Neural progenitor cell (in vitro differentiated cells): ENCODE data around the gene KAT14.

ENCODE experiments used
- EZH2 ChIP-seq: fragments of 200-600 bp; sonication (generic); IDR thresholded peaks from 2 replicates; pipeline ENCODE4 v1.6.1; 2017; ENCODE audit warnings: antibody characterized with exemption, mild to moderate bottlenecking, moderate library complexity
- EZH2phosphoT487 ChIP-seq: fragments of 200-600 bp; sonication (generic); IDR thresholded peaks from 2 replicates; pipeline ENCODE4 v1.6.1; 2017; ENCODE audit warnings: antibody characterized with exemption
- TF ChIP-seq, protein P1 (sequence below): fragments of 200-600 bp; sonication (generic); IDR thresholded peaks from 2 replicates; pipeline ENCODE4 v1.5.1; 2017; ENCODE audit warnings: antibody characterized with exemption, mild to moderate bottlenecking

DNA sequence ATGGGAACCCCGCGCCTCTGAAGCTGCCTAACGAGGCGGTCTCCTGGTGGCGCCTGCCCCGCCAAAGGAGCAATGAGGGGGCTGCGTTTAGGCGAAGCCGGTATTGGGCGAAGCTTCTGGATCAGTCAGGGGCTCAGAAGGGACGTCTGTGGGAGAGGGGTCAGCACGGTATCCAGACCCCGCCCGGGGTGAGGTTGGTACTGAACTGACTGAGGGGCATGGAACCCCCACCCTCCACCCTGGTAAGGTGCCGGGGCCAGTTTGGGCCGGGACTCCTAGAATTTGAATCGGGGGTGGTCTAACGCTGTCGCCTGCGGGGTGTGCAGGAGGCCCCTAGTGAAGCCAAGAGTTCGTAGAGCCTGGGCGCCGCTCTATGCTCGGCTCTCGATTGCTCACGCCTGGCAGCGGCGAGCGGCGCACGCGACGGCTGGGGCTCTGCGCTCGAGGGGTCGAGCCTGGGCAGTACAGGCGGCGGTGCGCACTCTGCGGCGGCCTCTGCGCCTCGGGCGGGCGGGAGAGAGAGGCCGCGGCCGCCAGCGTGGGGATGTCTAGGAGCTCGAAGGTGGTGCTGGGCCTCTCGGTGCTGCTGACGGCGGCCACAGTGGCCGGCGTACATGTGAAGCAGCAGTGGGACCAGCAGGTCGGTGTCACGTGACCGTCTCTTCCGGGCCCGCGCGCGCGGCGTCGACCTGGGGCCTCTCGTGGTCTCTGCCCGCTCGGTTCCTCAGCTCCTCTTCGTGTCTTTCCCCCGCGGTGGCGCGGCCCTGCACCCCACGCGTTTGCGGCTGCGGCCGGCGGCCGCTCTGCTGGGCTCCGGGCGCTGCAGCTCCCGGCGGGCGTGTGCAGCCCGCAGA, at the start of gene KAT14, which contains the start of gene PET117:
- TF ChIP-seq, protein P1, sequence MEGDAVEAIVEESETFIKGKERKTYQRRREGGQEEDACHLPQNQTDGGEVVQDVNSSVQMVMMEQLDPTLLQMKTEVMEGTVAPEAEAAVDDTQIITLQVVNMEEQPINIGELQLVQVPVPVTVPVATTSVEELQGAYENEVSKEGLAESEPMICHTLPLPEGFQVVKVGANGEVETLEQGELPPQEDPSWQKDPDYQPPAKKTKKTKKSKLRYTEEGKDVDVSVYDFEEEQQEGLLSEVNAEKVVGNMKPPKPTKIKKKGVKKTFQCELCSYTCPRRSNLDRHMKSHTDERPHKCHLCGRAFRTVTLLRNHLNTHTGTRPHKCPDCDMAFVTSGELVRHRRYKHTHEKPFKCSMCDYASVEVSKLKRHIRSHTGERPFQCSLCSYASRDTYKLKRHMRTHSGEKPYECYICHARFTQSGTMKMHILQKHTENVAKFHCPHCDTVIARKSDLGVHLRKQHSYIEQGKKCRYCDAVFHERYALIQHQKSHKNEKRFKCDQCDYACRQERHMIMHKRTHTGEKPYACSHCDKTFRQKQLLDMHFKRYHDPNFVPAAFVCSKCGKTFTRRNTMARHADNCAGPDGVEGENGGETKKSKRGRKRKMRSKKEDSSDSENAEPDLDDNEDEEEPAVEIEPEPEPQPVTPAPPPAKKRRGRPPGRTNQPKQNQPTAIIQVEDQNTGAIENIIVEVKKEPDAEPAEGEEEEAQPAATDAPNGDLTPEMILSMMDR, result no peak
- TF ChIP-seq EZH2phosphoT487 (no peak), EZH2 (peak; percentile 42)
